Left lung (tissue), 10 donors: ENCODE results near the gene ARHGEF12. TPM values are rescaled to one million over a fixed set of nuclear protein-coding genes. Genes with fewer than 3 reads are reported as not detected.

Experiments
- ATAC-seq: fragments of 200-7000 bp; cut with Tn5 transposase; one replicate; pipeline ENCODE4 v1.9.1; 2020; ENCODE audit warnings: moderate library complexity
- DNase-seq, 4 donors: peaks; one replicate each; pipeline ENCODE4 v3.0.0-alpha.2; 2013 to 2020
- H3K27ac ChIP-seq, 2 donors: fragments of 200-600 bp; sonication (generic) in 1 of 2; one replicate each; pipeline versions ENCODE4 v1.5.0 to v1.8.0; 2020 to 2021
- H3K27me3 ChIP-seq, 2 donors: fragments of 200-600 bp; sonication (generic) in 1 of 2; one replicate each; pipeline versions ENCODE4 v1.5.0 to v1.8.0; 2020 to 2021
- H3K36me3 ChIP-seq, 2 donors: fragments of 200-600 bp; sonication (generic) in 1 of 2; one replicate each; pipeline versions ENCODE4 v1.5.0 to v1.8.0; 2020 to 2021
- H3K4me1 ChIP-seq, 2 donors: fragments of 200-600 bp; one replicate each; pipeline ENCODE4 v1.8.0; 2021
- H3K4me3 ChIP-seq, 2 donors: fragments of 200-600 bp; sonication (generic) in 1 of 2; one replicate each; pipeline versions ENCODE4 v1.5.0 to v1.8.0; 2020 to 2021; ENCODE audit warnings: mild to moderate bottlenecking in 1 of 2
- H3K9me3 ChIP-seq, 2 donors: fragments of 200-600 bp; sonication (generic) in 1 of 2; one replicate each; pipeline versions ENCODE4 v1.5.0 to v1.8.0; 2020 to 2021
- CTCF ChIP-seq, 2 donors: fragments of 200-600 bp; sonication (generic) in 1 of 2; IDR thresholded peaks; one replicate each; pipeline versions ENCODE4 v1.5.0 to v1.8.0; 2021; ENCODE audit warnings: antibody characterized with exemption in 2 of 2
- intact Hi-C, 2 donors: fragments of 100-400 bp; cut with DNase I; formaldehyde crosslinking; loops; one replicate each; pipeline versions ENCODE4 v1.11.2 to v1.14.2; 2022
- polyA plus RNA-seq, 6 donors: library from polyadenylated mRNA; unstranded; fragments of 120-200 nt; gene quantifications; one replicate each; pipeline ENCODE4 v1.2.1, GENCODE V29; 2013; ENCODE audit not compliant: insufficient read length in 6 of 6
- total RNA-seq, 2 donors: library from RNA; stranded (reverse); fragmentation: NEBNext Ultra II Directional; extraction: Animal tissue kit (Norgen Biotek cat#: 25700); gene quantifications; one replicate each; pipeline ENCODE4 v1.2.1, GENCODE V29; 2021
- donor health status: DM: no; HTN: yes; CAD: no.
- donor health status: DM: no; HTN: no; CAD: no.

The ARHGEF12 gene
- total and polyA plus RNA-seq, 8 donors, result 91.4 to 109 (median 99.6) TPM

DNA sequence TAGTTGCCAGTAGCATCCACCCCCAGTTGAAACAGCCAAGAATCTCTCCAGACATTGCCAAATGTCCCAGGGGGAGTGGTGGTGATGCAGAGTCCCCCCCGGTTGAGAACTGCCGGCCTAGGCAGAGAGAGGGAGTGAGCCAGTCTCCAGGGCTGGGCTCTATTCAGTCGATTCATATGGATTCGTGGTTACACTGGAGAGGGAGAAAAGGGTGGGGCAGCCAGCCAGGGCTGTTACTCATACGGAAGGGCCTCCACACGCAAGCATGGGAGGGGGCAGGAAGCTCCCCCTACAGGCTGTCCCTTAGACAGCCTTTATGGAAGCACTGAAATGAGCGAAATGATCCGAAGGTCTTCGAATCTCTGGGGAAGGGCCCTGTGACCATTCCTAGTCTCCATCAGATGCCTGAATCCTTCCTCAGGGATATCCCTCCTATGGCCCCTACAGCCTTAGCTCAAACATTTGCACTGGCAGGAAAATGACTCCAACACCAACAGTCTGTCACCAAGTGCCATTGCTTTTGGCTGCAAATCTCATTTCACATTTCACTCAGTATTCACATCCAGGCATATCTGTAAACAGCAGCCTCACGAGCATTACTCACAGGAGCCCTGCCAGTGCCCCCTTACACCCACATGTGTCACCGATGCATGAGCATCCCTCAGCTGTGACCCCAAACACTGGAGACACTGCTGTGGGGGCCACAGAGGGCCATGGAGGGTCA lies 29.5 kb upstream of the ARHGEF12 start:
- intact Hi-C loops, result no loop called here
- no peaks in the 10 kb centered on the region for H3K36me3 ChIP-seq
- peaks cover 0 to 7% of the 10 kb centered on the region in 2 donors for H3K27me3 ChIP-seq
- no peaks in the 10 kb centered on the region for H3K9me3 ChIP-seq
- H3K4me3 ChIP-seq, result no peak overlapping the region
- DNase-seq (no peak), ATAC-seq (peak; percentile 3)
- H3K27ac ChIP-seq, result no peak overlapping the region
- no peak for TF ChIP-seq CTCF (IDR thresholded peaks at IDR 0.05)
- peaks cover 3 to 6% of the 10 kb centered on the region in 2 donors for H3K4me1 ChIP-seq

- Histone ChIP-seq H3K4me1 (peaks cover 3 to 6% of the 10 kb centered on the region in 2 donors), H3K36me3 (no peaks in the 10 kb centered on the region), H3K4me3 (no peak overlapping the region), H3K27ac (no peak overlapping the region), H3K9me3 (no peaks in the 10 kb centered on the region), H3K27me3 (peaks cover 0 to 7% of the 10 kb centered on the region in 2 donors)
- intact Hi-C loops, result no loop called here
- ATAC-seq (no peak), DNase-seq (no peak)
- no peak for TF ChIP-seq CTCF (IDR thresholded peaks at IDR 0.05)
These were observed 28.7 kb upstream of the ARHGEF12 start for GRCh38 chr11:120307476-120307875.

- TF ChIP-seq CTCF (IDR thresholded peaks at IDR 0.05), result no peak
- intact Hi-C loops, result no loop called here
- no peak overlapping the region for H3K4me3 ChIP-seq
These were observed 28.1 kb upstream of the ARHGEF12 start for GRCh38 chr11:120308081-120308480.

GRCh38 chr11:120310870-120311269 lies 25.3 kb upstream of the ARHGEF12 start:
- ATAC-seq, result peak; percentile 73
- Histone ChIP-seq H3K36me3 (no peaks in the 10 kb centered on the region), H3K27me3 (peaks cover 0 to 7% of the 10 kb centered on the region in 2 donors), H3K4me1 (peaks cover 0 to 3% of the 10 kb centered on the region in 2 donors), H3K4me3 (no peak overlapping the region), H3K27ac (no peak overlapping the region), H3K9me3 (no peaks in the 10 kb centered on the region)
- intact Hi-C loops, result no loop called here
- DNase-seq, result no peak
- no peak for TF ChIP-seq CTCF (IDR thresholded peaks at IDR 0.05)

More at GRCh38 chr11:120308081-120308480, 28.1 kb upstream of the ARHGEF12 start:
- Histone ChIP-seq H3K27me3 (peaks cover 0 to 7% of the 10 kb centered on the region in 2 donors), H3K9me3 (no peaks in the 10 kb centered on the region), H3K4me1 (peaks cover 0 to 3% of the 10 kb centered on the region in 2 donors), H3K27ac (no peak overlapping the region), H3K36me3 (no peaks in the 10 kb centered on the region)
- no peak for ATAC-seq
- no peak for DNase-seq

GRCh38 chr11:120314861-120315260 lies 21.4 kb upstream of the ARHGEF12 start:
- H3K36me3 ChIP-seq, result no peaks in the 10 kb centered on the region
- H3K4me3 ChIP-seq, result no peak overlapping the region
- no peak for TF ChIP-seq CTCF (IDR thresholded peaks at IDR 0.05)
- peaks cover 9 to 12% of the 10 kb centered on the region in 2 donors for H3K4me1 ChIP-seq
- DNase-seq (no peak), ATAC-seq (no peak)
- H3K27ac ChIP-seq, result no peak overlapping the region
- H3K27me3 ChIP-seq, result peaks cover 0 to 11% of the 10 kb centered on the region in 2 donors
- intact Hi-C loops, result loop anchor here in 1 of 2 donors (5.0 kb wide), 1 partner anchor 387 kb away; no protein-coding TSS in a partner anchor
- no peaks in the 10 kb centered on the region for H3K9me3 ChIP-seq
